MCF 10A (cell line): ENCODE data around the gene MVP. TPM values are rescaled to one million over a fixed set of nuclear protein-coding genes. Genes with fewer than 3 reads are reported as not detected.

Source experiments
- BruUV-seq: library from RNA; stranded (reverse); fragments of 400-500 nt; replicated peaks from 2 replicates; lab custom pipeline; 2021; lab: Mats Ljungman, UMichigan
- CTCF ChIA-PET: fragments of 300-600 bp; sonication (Branson Sonifier 250); formaldehyde crosslinking; extraction: SDS; loops from one replicate; lab custom pipeline; 2021; ENCODE audit warnings: antibody characterized with exemption, inconsistent platforms; lab: Yijun Ruan, JAX
- POLR2A ChIA-PET: fragments of 300-600, 350-650 bp; sonication (Branson Sonifier 250); formaldehyde crosslinking; extraction: SDS; loops from one replicate; lab custom pipeline; 2020; ENCODE audit warnings: antibody characterized with exemption, inconsistent platforms; lab: Yijun Ruan, JAX
- DNase-seq: peaks from one replicate; pipeline ENCODE4 v3.0.0-alpha.2; 2018; ENCODE audit not compliant: unreplicated experiment
- H3K27ac Mint-ChIP-seq: one replicate; pipeline ENCODE4 v1.8.0; 2022; ENCODE audit warnings: mild to moderate bottlenecking, low read depth, mixed read lengths; ENCODE audit not compliant: unreplicated experiment
- H3K27me3 Mint-ChIP-seq: one replicate; pipeline ENCODE4 v1.8.0; 2022; ENCODE audit warnings: mixed read lengths; ENCODE audit not compliant: insufficient read depth, unreplicated experiment
- H3K36me3 Mint-ChIP-seq: one replicate; pipeline ENCODE4 v1.8.0; 2022; ENCODE audit warnings: mild to moderate bottlenecking, moderate library complexity, mixed read lengths; ENCODE audit not compliant: insufficient read depth, unreplicated experiment
- H3K4me1 Mint-ChIP-seq: one replicate; pipeline ENCODE4 v1.8.0; 2022; ENCODE audit warnings: mixed read lengths; ENCODE audit not compliant: insufficient read depth, unreplicated experiment
- H3K4me3 Mint-ChIP-seq: one replicate; pipeline ENCODE4 v1.8.0; 2022; ENCODE audit warnings: mild to moderate bottlenecking, moderate library complexity, mixed read lengths; ENCODE audit not compliant: unreplicated experiment
- H3K9me3 Mint-ChIP-seq: one replicate; pipeline ENCODE4 v1.8.0; 2022; ENCODE audit warnings: mixed read lengths; ENCODE audit not compliant: unreplicated experiment
- intact Hi-C: fragments of 100-400 bp; cut with micrococcal nuclease; formaldehyde crosslinking; loops from 2 replicates; pipeline ENCODE4 v1.14.1; 2022
- total RNA-seq: library from RNA; stranded (reverse); gene quantifications from 2 replicates; pipeline ENCODE4 v1.2.3, GENCODE V29; 2022
- TF ChIP-seq, protein P1 (sequence below): fragments of 200-600 bp; IDR thresholded peaks from one replicate; pipeline ENCODE4 v1.8.0; 2022; ENCODE audit warnings: antibody characterized with exemption, mild to moderate bottlenecking; ENCODE audit not compliant: unreplicated experiment

The MVP gene
- total RNA-seq, 1 experiment from 2014 or later = 56.5 TPM

DNA sequence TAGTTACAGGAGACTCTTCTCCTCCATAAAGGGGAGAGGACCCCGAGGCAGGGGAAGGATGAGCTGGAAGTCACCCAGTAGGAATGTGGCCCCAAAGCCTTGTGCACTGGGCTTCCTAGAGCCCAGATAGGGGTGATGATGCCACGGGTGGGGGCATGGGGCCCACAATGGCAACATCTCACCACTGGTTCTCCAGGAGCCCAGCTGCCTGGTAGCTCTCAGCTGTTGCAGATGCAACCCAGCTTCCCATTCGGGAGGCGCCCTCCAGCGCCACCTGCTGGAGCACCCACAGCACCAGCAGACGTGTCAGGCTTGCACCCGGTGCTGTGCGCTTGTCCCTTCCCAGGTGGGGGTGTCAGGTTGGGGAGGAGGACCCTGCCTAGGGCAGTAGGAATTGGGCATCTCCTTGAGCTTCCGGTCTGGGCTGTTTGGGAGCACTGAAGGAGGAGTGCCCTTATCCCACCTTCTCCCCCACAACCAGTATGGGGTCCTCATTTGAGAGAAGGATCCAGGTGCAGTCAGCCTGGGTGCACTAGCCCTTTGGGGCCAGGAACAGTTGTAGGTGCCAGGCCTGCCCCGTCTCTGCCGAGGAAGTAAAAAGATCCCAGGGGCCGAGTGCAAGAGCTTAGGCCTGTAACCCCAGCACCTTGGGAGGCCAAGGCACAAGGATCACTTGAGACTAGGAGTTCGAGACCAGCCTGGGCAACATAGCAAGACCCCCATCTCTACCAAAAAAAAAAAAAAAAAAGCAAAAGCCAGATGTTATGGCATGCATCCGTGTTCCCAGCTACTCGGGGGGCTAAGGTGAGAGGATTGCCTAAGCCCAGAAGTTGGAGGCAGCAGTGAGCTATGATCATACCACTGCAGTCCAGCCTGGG is 28.4 kb downstream of the MVP start:
- Mint-ChIP-seq H3K4me3 (no peak overlapping the region), H3K27me3 (no peaks in the 10 kb centered on the region), H3K27ac (no peak overlapping the region), H3K9me3 (no peaks in the 10 kb centered on the region), H3K4me1 (no peaks in the 10 kb centered on the region), H3K36me3 (peaks cover 59% of the 10 kb centered on the region)
- POLR2A ChIA-PET = interaction anchor here (0.6 to 3.1 kb wide), 10 partner anchors 10 to 148 kb away, joined by 3 to 20 read pairs (median 3); partner anchors contain the start of genes MVP and PAGR1
- BruUV-seq = no TSS peak
- intact Hi-C loops = loop anchor here (1.0 kb wide), 2 partner anchors 29 to 148 kb away; no protein-coding TSS in a partner anchor
- CTCF ChIA-PET = interaction anchor here (0.5 to 4.5 kb wide), 26 partner anchors 8 to 922 kb away, joined by 3 to 52 read pairs (median 4); partner anchors contain the start of genes CDIPT and MVP
- TF ChIP-seq, protein P1, sequence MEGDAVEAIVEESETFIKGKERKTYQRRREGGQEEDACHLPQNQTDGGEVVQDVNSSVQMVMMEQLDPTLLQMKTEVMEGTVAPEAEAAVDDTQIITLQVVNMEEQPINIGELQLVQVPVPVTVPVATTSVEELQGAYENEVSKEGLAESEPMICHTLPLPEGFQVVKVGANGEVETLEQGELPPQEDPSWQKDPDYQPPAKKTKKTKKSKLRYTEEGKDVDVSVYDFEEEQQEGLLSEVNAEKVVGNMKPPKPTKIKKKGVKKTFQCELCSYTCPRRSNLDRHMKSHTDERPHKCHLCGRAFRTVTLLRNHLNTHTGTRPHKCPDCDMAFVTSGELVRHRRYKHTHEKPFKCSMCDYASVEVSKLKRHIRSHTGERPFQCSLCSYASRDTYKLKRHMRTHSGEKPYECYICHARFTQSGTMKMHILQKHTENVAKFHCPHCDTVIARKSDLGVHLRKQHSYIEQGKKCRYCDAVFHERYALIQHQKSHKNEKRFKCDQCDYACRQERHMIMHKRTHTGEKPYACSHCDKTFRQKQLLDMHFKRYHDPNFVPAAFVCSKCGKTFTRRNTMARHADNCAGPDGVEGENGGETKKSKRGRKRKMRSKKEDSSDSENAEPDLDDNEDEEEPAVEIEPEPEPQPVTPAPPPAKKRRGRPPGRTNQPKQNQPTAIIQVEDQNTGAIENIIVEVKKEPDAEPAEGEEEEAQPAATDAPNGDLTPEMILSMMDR = peak; percentile 90
- peak; percentile 73 for DNase-seq

DNA sequence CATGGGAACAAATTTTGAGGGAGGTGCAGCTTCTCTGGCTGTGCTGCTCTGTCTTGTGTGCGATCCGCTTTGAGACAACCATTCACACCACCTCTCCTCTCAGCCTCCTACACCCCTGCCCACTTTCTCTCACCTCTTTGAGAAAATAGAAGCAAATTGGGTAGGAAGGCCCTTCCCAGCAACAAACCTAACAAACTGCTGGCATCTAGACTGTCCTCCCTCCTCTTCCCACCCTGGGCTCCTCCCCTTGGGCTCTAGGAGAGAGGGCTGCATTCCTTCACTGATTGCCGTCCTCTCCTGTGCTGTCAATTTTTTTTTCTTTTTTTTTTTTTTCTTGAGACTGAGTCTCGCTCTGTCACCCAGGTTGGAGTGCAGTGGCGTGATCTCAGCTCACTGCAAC is 29.2 kb downstream of the MVP start:
- intact Hi-C loops = no loop called here
- Mint-ChIP-seq H3K36me3 (peaks cover 61% of the 10 kb centered on the region), H3K27me3 (no peaks in the 10 kb centered on the region), H3K27ac (no peak overlapping the region), H3K4me1 (no peaks in the 10 kb centered on the region), H3K4me3 (no peak overlapping the region), H3K9me3 (no peaks in the 10 kb centered on the region)
- DNase-seq = no peak
- ChIA-PET POLR2A (interaction anchor here (1.8 to 3.1 kb wide), 3 partner anchors 29 to 42 kb away, joined by 5 to 20 read pairs (median 9); partner anchors contain the start of genes MVP and PAGR1), CTCF (interaction anchor here (0.5 to 4.5 kb wide), 14 partner anchors 10 to 170 kb away, joined by 3 to 52 read pairs (median 3); partner anchors contain the start of gene MVP)
- BruUV-seq = no TSS peak
- TF ChIP-seq, protein P1 = no peak

DNA sequence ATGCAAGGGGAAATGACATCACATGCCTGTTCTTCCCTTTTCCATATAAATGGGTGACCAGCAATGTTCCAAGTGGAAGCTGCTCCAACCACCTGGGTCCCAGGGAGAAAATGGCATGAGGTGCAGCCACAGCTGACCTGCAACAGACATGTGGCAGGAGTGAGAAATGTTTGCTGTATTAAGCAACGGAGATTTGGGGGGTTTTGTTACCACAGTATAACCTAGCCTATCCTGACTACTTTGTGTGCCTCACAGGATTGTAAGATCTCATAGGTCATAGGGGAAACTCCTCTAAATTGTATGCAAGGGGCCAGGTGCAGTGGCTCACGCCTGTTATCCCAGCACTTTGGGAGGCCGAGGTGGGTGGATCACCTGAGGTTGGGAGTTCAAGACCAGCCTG is 30.7 kb downstream of the MVP start:
- POLR2A ChIA-PET = no interaction called here
- Mint-ChIP-seq H3K9me3 (no peaks in the 10 kb centered on the region), H3K27me3 (no peaks in the 10 kb centered on the region), H3K36me3 (peaks cover 53% of the 10 kb centered on the region), H3K27ac (no peak overlapping the region), H3K4me3 (no peak overlapping the region), H3K4me1 (no peaks in the 10 kb centered on the region)
- TF ChIP-seq, protein P1 = no peak
- intact Hi-C loops = no loop called here
- BruUV-seq = no TSS peak
- DNase-seq = no peak
- CTCF ChIA-PET = no interaction called here

DNA sequence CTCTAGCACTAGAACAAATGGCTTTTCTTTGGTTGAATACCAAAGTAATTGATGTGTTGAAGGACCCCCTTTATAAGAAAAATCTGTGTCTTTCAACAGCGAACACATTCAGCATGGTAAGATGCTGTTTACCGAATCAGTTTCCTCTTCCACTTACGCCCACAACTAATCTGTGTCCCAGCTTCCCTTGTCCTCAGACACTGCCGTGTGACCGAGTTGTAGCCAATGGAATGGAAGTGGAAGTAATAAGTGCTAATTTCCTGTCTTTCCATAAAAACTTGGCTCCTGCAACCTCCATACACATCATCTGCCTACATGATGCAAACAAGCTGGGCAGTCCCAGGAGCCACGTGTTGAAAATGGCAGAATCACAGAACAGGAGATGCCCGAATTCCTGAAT is 32.4 kb downstream of the MVP start:
- DNase-seq = no peak

More for the DNA sequence above, 32.4 kb downstream of the MVP start:
- Mint-ChIP-seq H3K27ac (no peak overlapping the region), H3K4me3 (no peak overlapping the region), H3K27me3 (no peaks in the 10 kb centered on the region), H3K9me3 (no peaks in the 10 kb centered on the region), H3K36me3 (peaks cover 42% of the 10 kb centered on the region), H3K4me1 (no peaks in the 10 kb centered on the region)
- no TSS peak for BruUV-seq
- POLR2A ChIA-PET = interaction anchor here (0.6 to 1.8 kb wide), 3 partner anchors 8 to 32 kb away, joined by 3 to 4 read pairs (median 3); partner anchors contain the start of gene MVP
- intact Hi-C loops = no loop called here
- TF ChIP-seq, protein P1 = no peak
- CTCF ChIA-PET = interaction anchor here (0.5 to 1.2 kb wide), 3 partner anchors 9 to 28 kb away, joined by 3 to 4 read pairs (median 3); no protein-coding TSS in a partner anchor
